Smooth muscle cell (in vitro differentiated cells): ENCODE results near the gene PRELID1. TPM values are rescaled to one million over a fixed set of nuclear protein-coding genes. Genes with fewer than 3 reads are reported as not detected.
A peak's percentile ranks its signal among the peaks of the same experiment; 100 is the strongest.

Experiments
- DNase-seq: peaks from one replicate; lab custom pipeline; 2025; ENCODE audit not compliant: unreplicated experiment; lab: John Stamatoyannopoulos, UW
- H2AFZ ChIP-seq: fragments of 200-600 bp; sonication (generic); 2 replicates; pipeline ENCODE4 v1.6.0; 2016; ENCODE audit warnings: antibody characterized with exemption, low read depth, mild to moderate bottlenecking
- H3F3A ChIP-seq: fragments of 200-600 bp; sonication (generic); 2 replicates; pipeline ENCODE4 v1.6.0; 2017; ENCODE audit warnings: antibody characterized with exemption, low read depth
- H3K27ac ChIP-seq: fragments of 200-600 bp; sonication (generic); 2 replicates; pipeline ENCODE4 v1.5.1; 2016; ENCODE audit warnings: low read depth, mild to moderate bottlenecking
- H3K27me3 ChIP-seq: fragments of 200-600 bp; sonication (generic); 2 replicates; pipeline ENCODE4 v1.6.1; 2016; ENCODE audit warnings: low read depth, mild to moderate bottlenecking
- H3K36me3 ChIP-seq: fragments of 200-600 bp; sonication (generic); 2 replicates; pipeline ENCODE4 v1.5.1; 2016; ENCODE audit warnings: low read depth
- H3K4me1 ChIP-seq: fragments of 200-600 bp; sonication (generic); 2 replicates; pipeline ENCODE4 v1.5.1; 2016; ENCODE audit warnings: low read depth
- H3K4me2 ChIP-seq: fragments of 200-600 bp; sonication (generic); 2 replicates; pipeline ENCODE4 v1.6.0; 2016; ENCODE audit warnings: mild to moderate bottlenecking
- H3K4me3 ChIP-seq: fragments of 200-600 bp; sonication (generic); 2 replicates; pipeline ENCODE4 v1.5.1; 2016; ENCODE audit warnings: mild to moderate bottlenecking
- H3K79me2 ChIP-seq: fragments of 200-600 bp; sonication (generic); 2 replicates; pipeline ENCODE4 v1.6.0; 2016; ENCODE audit warnings: low read depth, mild to moderate bottlenecking
- H3K9ac ChIP-seq: fragments of 200-600 bp; sonication (generic); 2 replicates; pipeline ENCODE4 v1.6.0; 2016; ENCODE audit warnings: low read depth
- H3K9me3 ChIP-seq: fragments of 200-600 bp; sonication (generic); replicated peaks from 2 replicates; pipeline ENCODE4 v1.5.1; 2016; ENCODE audit warnings: low read depth
- H4K20me1 ChIP-seq: fragments of 200-600 bp; sonication (generic); 2 replicates; pipeline ENCODE4 v1.6.0; 2016; ENCODE audit warnings: low read depth
- WGBS: methylation state at CpG from one replicate; pipeline ENCODE4 v1.1.7; 2016; ENCODE audit warnings: low lambda C conversion rate; 5-methylcytosine and 5-hydroxymethylcytosine counted together
- polyA plus RNA-seq: library from polyadenylated mRNA; unstranded; fragments of >200 nt; fragmentation: Nextera tagmentation; extraction: Ambion mirVana; gene quantifications from 2 replicates; pipeline ENCODE4 v1.2.1, GENCODE V29; 2016
- total RNA-seq: library from RNA; depleted of rRNA; stranded (reverse); fragments of >200 nt; gene quantifications from 2 replicates; pipeline ENCODE4 v1.2.3, GENCODE V29; 2014
- TF ChIP-seq, protein P1 (sequence below): fragments of 200-600 bp; sonication (generic); IDR thresholded peaks from 2 replicates; pipeline ENCODE4 v1.5.1; 2017; ENCODE audit warnings: borderline replicate concordance, mild to moderate bottlenecking, antibody characterized with exemption; ENCODE audit not compliant: insufficient read depth, poor library complexity, severe bottlenecking

The PRELID1 gene
- total and polyA plus RNA-seq, 2 experiments from 2014 or later: 197 to 268 TPM

- DNase-seq: no peak
Observed at GRCh38 chr5:177297922-177298321, 5.7 kb upstream of the PRELID1 start.

DNA sequence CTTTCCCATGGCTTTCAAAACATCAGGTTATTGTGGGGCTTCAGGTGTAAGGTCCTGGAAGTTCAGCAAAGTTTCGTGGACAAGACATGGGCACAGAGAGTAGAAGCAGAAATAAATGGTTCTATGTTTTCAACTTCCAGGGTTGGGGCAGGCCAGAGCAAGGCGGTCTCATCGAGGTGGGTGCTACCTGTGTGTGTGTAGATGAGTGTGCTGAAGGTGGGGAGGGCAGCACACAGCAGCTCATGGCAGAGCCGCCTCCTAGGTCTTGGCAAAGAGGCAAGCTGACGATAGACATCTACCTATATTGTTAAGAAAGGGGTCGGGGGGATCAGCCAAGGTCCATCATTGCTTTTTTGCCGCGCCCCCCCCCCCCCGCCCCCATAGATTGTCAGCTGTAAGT, 3.9 kb upstream of the PRELID1 start:
- Histone ChIP-seq H3K9ac (no peak overlapping the region), H2AFZ (no peak overlapping the region), H3K4me2 (no peak overlapping the region), H3K9me3 (no peaks in the 10 kb centered on the region), H3K4me3 (no peak overlapping the region), H3K27me3 (no peaks in the 10 kb centered on the region), H3F3A (peaks cover 36% of the 10 kb centered on the region), H3K79me2 (peaks cover 19% of the 10 kb centered on the region), H4K20me1 (peaks cover 18% of the 10 kb centered on the region), H3K27ac (peak overlapping the region; percentile 96), H3K36me3 (no peaks in the 10 kb centered on the region), H3K4me1 (peaks cover 8% of the 10 kb centered on the region)
- DNase-seq: no peak
- TF ChIP-seq, protein P1, sequence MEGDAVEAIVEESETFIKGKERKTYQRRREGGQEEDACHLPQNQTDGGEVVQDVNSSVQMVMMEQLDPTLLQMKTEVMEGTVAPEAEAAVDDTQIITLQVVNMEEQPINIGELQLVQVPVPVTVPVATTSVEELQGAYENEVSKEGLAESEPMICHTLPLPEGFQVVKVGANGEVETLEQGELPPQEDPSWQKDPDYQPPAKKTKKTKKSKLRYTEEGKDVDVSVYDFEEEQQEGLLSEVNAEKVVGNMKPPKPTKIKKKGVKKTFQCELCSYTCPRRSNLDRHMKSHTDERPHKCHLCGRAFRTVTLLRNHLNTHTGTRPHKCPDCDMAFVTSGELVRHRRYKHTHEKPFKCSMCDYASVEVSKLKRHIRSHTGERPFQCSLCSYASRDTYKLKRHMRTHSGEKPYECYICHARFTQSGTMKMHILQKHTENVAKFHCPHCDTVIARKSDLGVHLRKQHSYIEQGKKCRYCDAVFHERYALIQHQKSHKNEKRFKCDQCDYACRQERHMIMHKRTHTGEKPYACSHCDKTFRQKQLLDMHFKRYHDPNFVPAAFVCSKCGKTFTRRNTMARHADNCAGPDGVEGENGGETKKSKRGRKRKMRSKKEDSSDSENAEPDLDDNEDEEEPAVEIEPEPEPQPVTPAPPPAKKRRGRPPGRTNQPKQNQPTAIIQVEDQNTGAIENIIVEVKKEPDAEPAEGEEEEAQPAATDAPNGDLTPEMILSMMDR: no peak
- WGBS: 93% methylated on average over 9 of the region's 9 CpGs

More at GRCh38 chr5:177297922-177298321, 5.7 kb upstream of the PRELID1 start:
- peaks cover 36% of the 10 kb centered on the region for H3F3A ChIP-seq
- H3K79me2 ChIP-seq: peaks cover 2% of the 10 kb centered on the region
- H2AFZ ChIP-seq: no peak overlapping the region
- no peak overlapping the region for H3K4me2 ChIP-seq
- no peaks in the 10 kb centered on the region for H3K9me3 ChIP-seq
- H3K4me1 ChIP-seq: peaks cover 3% of the 10 kb centered on the region
- H3K36me3 ChIP-seq: peaks cover 5% of the 10 kb centered on the region
- WGBS: 98% methylated on average over 2 of the region's 2 CpGs
- TF ChIP-seq, protein P1: no peak
- peak overlapping the region; percentile 96 for H3K27ac ChIP-seq
- H3K4me3 ChIP-seq: no peak overlapping the region
- H3K9ac ChIP-seq: no peak overlapping the region
- H3K27me3 ChIP-seq: no peaks in the 10 kb centered on the region
- peaks cover 13% of the 10 kb centered on the region for H4K20me1 ChIP-seq

GRCh38 chr5:177300236-177300880, 3.2 kb upstream of the PRELID1 start:
- Histone ChIP-seq H3K27ac (peak overlapping the region; percentile 96), H3K4me3 (no peak overlapping the region), H3K27me3 (no peaks in the 10 kb centered on the region), H3K79me2 (peaks cover 25% of the 10 kb centered on the region), H4K20me1 (peaks cover 24% of the 10 kb centered on the region), H3K4me1 (peaks cover 12% of the 10 kb centered on the region), H2AFZ (no peak overlapping the region), H3K9ac (peak overlapping the region; percentile 97), H3F3A (peaks cover 36% of the 10 kb centered on the region), H3K36me3 (no peaks in the 10 kb centered on the region), H3K4me2 (peak overlapping the region; percentile 16), H3K9me3 (no peaks in the 10 kb centered on the region)
- TF ChIP-seq, protein P1: no peak
- WGBS: 55% methylated on average over 4 of the region's 4 CpGs
- no peak for DNase-seq

DNA sequence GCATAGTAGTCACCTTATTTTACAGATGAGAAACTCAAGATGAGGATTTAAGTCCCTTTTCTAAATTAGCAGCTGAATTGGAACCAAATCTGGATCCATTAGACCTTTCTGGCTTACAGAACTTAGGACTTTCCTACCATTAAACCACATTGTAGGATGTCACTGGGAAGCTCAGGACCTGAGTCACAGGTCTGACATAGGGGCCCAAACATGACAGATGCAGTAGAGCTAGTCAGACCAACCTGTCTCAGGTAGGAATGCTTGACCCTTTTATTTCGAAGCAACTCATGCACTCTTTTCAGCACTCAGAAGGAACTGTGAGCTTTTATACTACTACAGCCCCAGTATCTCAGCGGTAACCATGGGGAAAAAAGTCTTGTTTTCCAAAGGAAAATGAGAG, 2.6 kb upstream of the PRELID1 start:
- DNase-seq: no peak
- Histone ChIP-seq H3K27ac (peak overlapping the region; percentile 96), H2AFZ (no peak overlapping the region), H3F3A (peaks cover 36% of the 10 kb centered on the region), H3K27me3 (no peaks in the 10 kb centered on the region), H3K4me2 (peak overlapping the region; percentile 16), H3K9ac (peak overlapping the region; percentile 97), H3K4me3 (no peak overlapping the region), H3K4me1 (peaks cover 12% of the 10 kb centered on the region), H3K9me3 (no peaks in the 10 kb centered on the region), H3K36me3 (no peaks in the 10 kb centered on the region), H3K79me2 (peaks cover 30% of the 10 kb centered on the region), H4K20me1 (peaks cover 29% of the 10 kb centered on the region)
- 79% methylated on average over 2 of the region's 2 CpGs for WGBS
- TF ChIP-seq, protein P1: no peak
